GM12892 (cell line): ENCODE measurements around the gene ALDH1A1. TPM values are rescaled to one million over a fixed set of nuclear protein-coding genes. Genes with fewer than 3 reads are reported as not detected.

ENCODE experiments used
- DNase-seq: peaks from one replicate; pipeline ENCODE4 v3.0.0; 2011; ENCODE audit not compliant: insufficient read length
- FAIRE-seq: peaks from 2 replicates; lab custom pipeline; 2011; peaks lifted over from hg19 to GRCh38; lab: Jason Lieb, UNC
- POLR2A ChIP-seq: IDR thresholded peaks from 2 replicates; pipeline ENCODE4 v1.6.1; 2011; ENCODE audit warnings: low read depth, low read length, control low read depth
- POLR2AphosphoS5 ChIP-seq: IDR thresholded peaks from 2 replicates; pipeline ENCODE4 v1.6.1; 2011; ENCODE audit warnings: low read depth, low read length, control low read depth
- TAF1 ChIP-seq: IDR thresholded peaks from 2 replicates; pipeline ENCODE4 v1.6.1; 2011; ENCODE audit warnings: low read depth, mild to moderate bottlenecking, control low read depth, low read length, borderline replicate concordance
- polyA plus RNA-seq: library from polyadenylated mRNA; unstranded; fragments of >200 nt; gene quantifications from one replicate; pipeline ENCODE4 v1.2.1, GENCODE V29; 2012; ENCODE audit warnings: missing spikeins, inconsistent platforms; ENCODE audit not compliant: missing spikeins

Gene ALDH1A1
- not detected for polyA plus RNA-seq

DNA sequence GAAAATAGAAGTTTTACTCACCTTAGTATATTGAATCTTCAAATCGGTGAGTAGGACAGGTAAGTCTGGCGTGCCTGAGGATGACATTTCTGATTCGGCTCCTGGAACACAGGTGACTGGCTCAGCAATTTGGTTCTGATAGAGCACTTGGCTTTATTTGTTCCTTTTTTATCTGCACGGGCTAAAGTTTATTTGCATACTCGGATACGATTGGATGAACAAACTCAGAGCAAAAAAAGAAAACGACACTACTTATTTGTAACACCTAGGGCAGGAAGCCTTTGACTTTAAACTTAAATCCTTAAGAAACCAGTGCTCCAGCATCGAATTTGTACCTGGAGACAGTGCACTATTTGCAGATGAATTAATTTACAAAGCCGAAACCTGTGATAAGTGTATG lies at the start of gene ALDH1A1:
TSS of gene ALDH1A1 (minus strand) at position 140 of the 400 bp plus-strand sequence. CDS start at position 87, 53 bp downstream.
- no peak for FAIRE-seq
- no peak for DNase-seq
- no peak for TF ChIP-seq POLR2A
- no peak for TF ChIP-seq POLR2AphosphoS5
- TF ChIP-seq TAF1: no peak

DNA sequence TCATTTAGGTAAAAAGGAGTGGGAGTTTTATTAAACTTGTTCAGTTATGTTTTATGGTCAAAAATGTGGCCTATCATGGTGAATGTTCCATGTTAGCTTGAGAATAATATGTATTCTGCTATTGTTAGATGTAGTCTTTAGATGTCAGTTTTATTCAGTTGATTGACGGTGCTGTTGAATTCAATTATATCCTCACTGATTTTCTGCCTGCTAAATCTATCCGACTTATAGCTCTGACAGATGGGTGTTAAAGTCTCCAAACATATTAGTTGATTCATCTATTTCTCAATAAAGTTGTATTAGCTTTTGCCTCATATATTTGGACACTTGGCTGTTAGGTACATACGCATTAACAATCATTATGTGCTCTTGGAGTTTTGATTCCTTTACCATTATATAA lies 49.0 kb upstream of the ALDH1A1 start:
- DNase-seq (no peak), FAIRE-seq (no peak)
- TF ChIP-seq POLR2AphosphoS5: no peak
- no peak for TF ChIP-seq POLR2A
- TF ChIP-seq TAF1: no peak

DNA sequence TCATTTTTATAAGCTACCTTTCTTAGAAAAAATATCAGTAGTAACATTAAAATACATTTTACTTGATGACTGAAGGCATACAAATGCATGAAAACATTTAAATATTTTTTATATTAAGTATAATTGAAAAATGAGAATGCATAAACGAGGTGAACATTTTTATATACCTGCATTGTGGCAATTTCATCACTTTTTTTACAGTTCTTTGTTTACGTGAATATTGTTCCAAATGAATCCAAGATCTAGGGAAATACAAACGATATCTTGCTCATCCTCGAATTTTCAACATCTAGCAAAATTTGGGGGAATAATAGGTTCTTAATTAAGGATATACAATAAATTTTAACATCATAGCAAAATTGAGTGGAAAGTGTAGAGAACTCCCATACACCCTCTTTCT lies 45.5 kb upstream of the ALDH1A1 start:
- TF ChIP-seq TAF1: no peak
- no peak for TF ChIP-seq POLR2AphosphoS5
- TF ChIP-seq POLR2A: no peak
- no peak for DNase-seq
- FAIRE-seq: no peak

DNA sequence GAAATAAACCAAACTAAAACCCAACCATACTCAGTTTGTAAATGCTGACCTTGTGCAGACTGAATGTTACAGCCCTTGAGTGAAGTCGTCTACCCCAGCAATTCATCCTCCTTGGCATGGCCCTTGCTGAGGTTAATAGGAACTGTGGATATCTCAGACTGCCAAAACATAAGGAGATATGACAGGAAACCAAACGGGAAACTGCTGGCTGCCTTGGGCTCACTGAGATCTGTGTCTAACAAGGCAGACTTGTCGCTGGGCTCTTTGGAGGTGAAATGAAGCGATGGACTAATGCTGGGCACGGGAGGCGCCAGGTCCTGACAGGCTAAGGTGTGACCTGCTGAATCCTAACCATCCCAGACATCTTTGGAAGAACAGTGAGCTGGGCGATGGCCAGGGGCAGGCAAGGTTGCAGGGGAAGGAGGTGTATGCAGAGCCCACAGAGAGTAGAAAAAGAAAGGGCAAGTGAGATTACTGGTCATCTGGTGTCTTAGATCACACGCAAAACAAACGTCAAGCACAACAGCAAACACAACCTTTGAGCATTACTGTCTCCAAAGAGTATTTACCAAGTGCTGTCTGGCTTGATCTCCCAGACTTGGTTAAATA lies 44.6 kb upstream of the ALDH1A1 start:
- FAIRE-seq: no peak
- DNase-seq: no peak
- no peak for TF ChIP-seq POLR2A

DNA sequence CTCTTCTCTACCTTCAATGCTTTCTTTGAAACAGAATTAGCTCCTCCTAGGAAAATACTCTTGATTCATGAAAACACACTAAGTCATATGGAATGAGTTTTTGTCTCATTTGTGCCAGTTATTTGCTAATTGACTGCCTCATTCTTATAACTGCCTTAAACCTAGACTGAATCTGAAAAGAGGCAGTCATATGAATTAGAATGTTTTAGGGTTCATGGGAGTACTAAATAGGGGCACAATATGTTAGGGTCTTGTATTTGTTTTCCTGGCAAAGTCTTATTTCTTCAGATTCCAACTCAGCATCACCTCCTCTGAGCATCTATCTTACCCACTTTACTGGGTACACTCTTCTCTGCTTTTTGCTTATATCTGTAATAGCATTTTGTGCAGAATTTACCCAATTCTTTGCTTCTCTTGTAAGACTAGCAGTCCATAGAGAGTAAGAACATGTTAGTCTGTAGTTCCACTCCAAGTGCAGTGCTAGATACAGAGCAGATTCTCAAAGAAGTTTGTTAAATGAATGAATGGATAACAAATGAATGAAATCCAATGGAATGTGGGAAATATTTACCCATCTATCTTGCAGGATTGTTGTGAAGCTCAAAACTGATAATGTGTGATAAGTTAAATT lies 43.9 kb upstream of the ALDH1A1 start:
- DNase-seq: no peak
- TF ChIP-seq POLR2A (no peak), TAF1 (no peak), POLR2AphosphoS5 (no peak)
- FAIRE-seq: no peak

DNA sequence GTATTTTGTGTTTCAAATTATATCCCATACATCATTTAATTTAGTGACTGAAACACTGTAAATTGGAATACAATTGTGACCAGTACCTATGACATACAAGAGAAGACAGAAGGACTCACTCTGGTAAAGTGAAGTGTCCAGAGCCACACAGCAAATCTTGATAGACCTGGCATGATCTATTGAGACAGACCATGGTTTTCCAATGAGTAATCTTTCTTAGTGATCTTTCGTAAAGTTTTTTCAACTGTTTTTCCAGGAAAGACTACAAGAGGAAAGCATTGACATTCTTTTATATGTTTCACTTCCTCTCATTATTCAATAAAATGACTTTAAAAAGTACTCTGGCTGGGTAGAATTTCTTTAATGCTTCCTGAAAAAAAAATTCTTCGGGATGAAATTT lies 43.3 kb upstream of the ALDH1A1 start:
- FAIRE-seq: no peak
- TF ChIP-seq POLR2A (no peak), TAF1 (no peak), POLR2AphosphoS5 (no peak)
- DNase-seq: no peak

DNA sequence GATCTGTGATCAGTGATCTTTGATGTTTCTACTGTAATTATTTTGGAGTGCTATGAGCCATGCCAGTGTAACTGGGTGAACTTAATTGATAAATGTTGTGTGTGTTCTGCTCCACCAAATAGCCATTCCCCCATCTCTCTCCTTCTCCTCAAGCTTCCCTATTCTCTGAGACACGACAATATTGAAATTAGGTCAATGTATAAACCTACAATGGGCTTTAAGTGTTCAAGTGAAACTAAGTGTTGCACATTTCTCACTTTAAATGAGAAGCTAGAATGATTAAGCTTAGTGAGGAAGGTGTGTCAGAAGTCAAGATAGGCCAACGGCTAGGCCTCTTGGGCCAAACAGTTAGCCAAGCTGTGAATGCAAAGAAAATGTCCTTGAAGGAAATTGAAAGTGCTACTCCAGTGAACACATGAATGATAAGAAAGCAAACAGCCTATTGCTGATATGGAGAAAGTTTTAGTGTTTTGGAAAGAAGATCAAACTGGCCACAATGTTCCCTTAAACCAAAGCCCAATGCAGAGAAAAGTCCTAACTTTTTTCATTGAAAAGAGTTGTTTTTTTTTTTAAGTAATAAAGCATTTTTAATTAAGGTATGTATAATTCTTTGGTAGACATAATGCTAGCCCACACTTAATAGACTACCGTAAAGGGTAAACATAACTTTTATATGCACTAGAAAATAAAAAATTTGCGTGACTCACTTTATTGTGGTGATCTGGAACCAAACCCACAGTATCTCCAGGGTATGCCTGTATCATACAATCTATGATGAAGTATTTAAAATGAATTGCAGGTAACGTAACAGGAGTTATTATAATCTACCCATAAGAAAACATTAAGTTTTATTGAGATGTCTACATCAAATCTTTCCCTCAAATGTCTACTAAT lies 42.5 kb upstream of the ALDH1A1 start:
- FAIRE-seq (no peak), DNase-seq (no peak)
- TF ChIP-seq TAF1 (no peak), POLR2AphosphoS5 (no peak), POLR2A (no peak)

DNA sequence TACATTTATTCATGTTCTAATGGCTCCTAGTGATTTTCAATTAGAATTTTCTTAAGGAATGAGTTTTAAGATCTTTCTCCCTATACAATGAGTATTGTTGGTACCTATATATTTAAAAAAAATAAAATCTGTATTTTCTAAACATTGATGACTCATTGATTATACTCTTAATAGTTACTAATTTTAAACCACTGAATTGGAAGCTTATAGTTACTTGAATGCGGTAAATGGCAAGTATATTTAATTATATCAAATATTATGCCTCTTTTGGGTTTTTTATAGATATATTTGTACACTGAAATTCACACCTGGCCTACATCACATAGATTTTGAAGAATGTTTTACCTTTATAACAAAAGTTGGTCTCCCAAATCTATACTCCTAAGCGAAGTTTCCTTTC lies 38.9 kb upstream of the ALDH1A1 start:
- FAIRE-seq (no peak), DNase-seq (no peak)
- TF ChIP-seq POLR2A: no peak
- no peak for TF ChIP-seq TAF1
- no peak for TF ChIP-seq POLR2AphosphoS5

DNA sequence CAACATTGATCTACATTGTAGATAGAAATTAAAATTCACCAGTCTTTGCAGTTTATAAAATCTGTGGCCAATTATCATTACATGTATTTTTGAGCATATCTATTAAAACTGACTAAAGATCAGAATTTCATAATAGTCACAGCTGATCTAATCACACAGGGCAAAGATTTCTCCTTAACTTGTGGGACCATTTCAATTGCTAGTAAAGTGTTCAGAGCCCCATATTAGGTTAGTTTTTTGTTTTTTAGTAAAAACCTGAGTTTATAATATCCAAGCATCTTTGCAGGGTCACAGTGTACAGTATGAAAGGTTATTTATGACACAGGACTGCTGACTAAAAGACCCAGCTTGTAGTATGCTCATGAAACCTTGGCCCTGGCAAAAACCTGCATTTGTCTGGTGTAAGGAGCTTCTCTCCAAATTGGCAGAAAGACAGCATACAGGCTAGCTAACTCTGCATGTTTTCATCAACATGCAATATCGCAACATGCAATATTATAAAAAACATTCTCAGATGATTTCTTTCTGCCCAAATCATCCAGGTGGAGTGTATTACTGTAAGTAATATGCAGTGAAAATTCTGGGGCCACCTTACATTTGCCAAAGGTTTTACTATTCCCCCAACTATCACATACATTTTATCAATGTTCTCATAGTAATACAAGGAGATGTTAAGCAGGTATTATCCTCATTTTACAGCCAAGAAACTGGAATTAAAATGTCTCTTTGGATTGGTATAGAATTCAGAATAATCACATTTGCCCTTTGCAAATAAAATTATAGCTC lies 37.7 kb upstream of the ALDH1A1 start:
- no peak for DNase-seq
- FAIRE-seq: no peak

DNA sequence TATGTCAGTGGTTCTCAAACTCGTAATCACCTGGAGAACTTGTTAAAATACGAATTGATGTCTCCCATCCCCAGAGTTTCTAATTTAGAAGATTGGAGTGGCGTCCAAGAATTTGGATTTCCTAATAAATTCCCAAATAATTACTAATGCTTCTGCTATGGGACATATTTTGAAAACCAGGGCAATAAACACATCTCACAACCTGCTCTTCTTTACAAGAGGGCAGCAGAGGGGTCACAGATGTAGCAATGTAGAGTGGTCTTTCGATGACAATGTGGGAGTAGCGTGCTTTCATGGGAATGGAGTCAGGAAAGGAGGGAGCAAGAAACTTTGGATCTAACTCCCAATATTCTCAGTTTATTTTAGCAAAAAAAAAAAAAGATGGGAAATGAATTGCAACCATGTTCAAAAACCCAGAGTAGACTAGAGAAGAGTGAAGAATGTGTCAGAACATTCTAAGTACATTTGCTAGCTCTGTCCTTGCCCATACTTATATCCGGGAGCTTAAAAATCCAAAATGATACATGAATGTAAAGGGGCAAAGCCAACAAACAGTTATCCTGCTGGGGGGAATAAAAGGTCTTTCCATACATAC lies 33.8 kb upstream of the ALDH1A1 start:
- TF ChIP-seq POLR2A (no peak), TAF1 (no peak), POLR2AphosphoS5 (no peak)
- DNase-seq (no peak), FAIRE-seq (no peak)

More for the DNA sequence above, 37.7 kb upstream of the ALDH1A1 start:
- TF ChIP-seq TAF1 (no peak), POLR2AphosphoS5 (no peak), POLR2A (no peak)
